ENCODE results near the gene COPZ2.

The COPZ2 gene

GRCh38 chr17:48010193-48010592, 27.4 kb downstream of the COPZ2 start:
- no peak overlapping the region for H3K4me3 ChIP-seq (ENCODE audit: low read depth, low read length)
- DNase-seq (ENCODE audit: low read depth): no peak
- TF ChIP-seq POLR2A (IDR thresholded peaks at IDR 0.05; ENCODE audit: extremely low read depth, insufficient read length) (no peak), CTCF (IDR thresholded peaks at IDR 0.05; ENCODE audit: low read depth, low read length) (no peak), MYC (IDR thresholded peaks at IDR 0.05; ENCODE audit: low read depth, low read length) (no peak), MAX (IDR thresholded peaks at IDR 0.05; ENCODE audit: low read depth, low read length) (no peak)

GRCh38 chr17:48006936-48007709, 30.5 kb downstream of the COPZ2 start:
- TF ChIP-seq MAX (IDR thresholded peaks at IDR 0.05; ENCODE audit: low read depth, low read length) (no peak), MYC (IDR thresholded peaks at IDR 0.05; ENCODE audit: low read depth, low read length) (no peak), CTCF (IDR thresholded peaks at IDR 0.05; ENCODE audit: low read depth, low read length) (no peak), POLR2A (IDR thresholded peaks at IDR 0.05; ENCODE audit: extremely low read depth, insufficient read length) (no peak)
- no peak for DNase-seq (ENCODE audit: low read depth)
- no peak overlapping the region for H3K4me3 ChIP-seq (ENCODE audit: low read depth, low read length)

DNA sequence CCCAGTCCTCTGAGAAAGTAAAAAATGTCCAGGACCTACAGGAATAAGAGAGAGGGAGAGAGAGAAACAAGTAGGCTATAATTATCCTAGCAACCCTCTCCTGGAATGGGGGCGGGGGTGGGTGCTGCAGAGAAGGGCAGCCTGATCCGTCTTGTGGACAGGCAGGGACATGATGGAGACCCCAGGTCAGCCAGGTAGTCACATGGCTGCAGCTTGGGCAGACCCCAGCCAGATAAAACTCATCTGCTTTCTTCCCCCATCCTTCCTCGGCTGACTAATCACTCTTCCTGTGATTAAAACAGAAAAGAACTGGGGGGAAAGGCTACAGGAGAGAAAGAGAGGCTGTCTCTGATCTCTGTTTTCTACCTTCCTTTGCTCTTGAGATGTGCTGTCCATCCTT, 32.6 kb downstream of the COPZ2 start:
- H3K4me3 ChIP-seq (ENCODE audit: low read depth, low read length): no peak overlapping the region
- no peak for DNase-seq (ENCODE audit: low read depth)
- TF ChIP-seq MYC (IDR thresholded peaks at IDR 0.05; ENCODE audit: low read depth, low read length) (no peak), POLR2A (IDR thresholded peaks at IDR 0.05; ENCODE audit: extremely low read depth, insufficient read length) (no peak), MAX (IDR thresholded peaks at IDR 0.05; ENCODE audit: low read depth, low read length) (no peak), CTCF (IDR thresholded peaks at IDR 0.05; ENCODE audit: low read depth, low read length) (no peak)

DNA sequence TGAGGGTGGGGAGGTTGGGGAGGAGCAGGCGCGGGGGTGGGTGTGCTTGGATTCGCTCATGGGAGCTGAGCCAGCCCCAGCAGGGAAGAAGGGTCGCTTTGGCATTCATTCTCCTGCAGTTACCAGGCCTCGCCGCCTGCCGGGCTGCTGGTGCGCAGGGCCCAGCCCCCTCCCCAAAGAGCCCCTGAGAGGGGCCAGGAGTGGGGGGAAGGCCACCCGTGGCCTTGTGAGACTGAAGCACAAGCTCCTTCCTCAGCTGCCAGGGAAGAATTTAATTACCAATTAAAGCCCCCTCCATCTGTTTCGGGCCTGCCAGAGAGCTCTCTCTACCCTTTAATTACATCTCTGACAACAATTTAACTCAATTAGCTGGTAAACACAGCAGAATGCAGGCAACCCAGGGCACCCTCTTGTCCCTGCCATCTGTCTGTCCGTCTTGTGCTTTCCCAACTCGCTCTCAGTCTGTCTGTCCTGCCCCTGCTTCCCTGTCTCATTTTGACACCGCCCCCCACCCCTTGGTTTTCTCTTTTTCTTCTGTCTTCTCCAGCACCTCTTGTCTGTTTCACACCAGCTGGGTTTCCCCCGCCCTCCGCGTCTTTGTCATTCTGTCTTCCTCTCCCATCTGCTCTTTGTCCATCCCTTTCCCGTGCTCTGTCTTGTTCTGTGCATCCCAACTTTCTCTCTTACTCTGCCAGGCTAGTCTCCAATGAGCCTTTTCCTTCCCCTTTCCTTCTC, 34.0 kb downstream of the COPZ2 start:
- DNase-seq (ENCODE audit: low read depth): no peak
- no peak for TF ChIP-seq MAX (IDR thresholded peaks at IDR 0.05; ENCODE audit: low read depth, low read length)
- no peak for TF ChIP-seq POLR2A (IDR thresholded peaks at IDR 0.05; ENCODE audit: extremely low read depth, insufficient read length)
- no peak for TF ChIP-seq MYC (IDR thresholded peaks at IDR 0.05; ENCODE audit: low read depth, low read length)
- TF ChIP-seq CTCF (IDR thresholded peaks at IDR 0.05; ENCODE audit: low read depth, low read length): no peak
- H3K4me3 ChIP-seq (ENCODE audit: low read depth, low read length): no peak overlapping the region

GRCh38 chr17:48002916-48003416, 34.6 kb downstream of the COPZ2 start:
- no peak overlapping the region for H3K4me3 ChIP-seq (ENCODE audit: low read depth, low read length)

More at GRCh38 chr17:48002916-48003416, 34.6 kb downstream of the COPZ2 start:
- no peak for DNase-seq (ENCODE audit: low read depth)
- no peak for TF ChIP-seq MAX (IDR thresholded peaks at IDR 0.05; ENCODE audit: low read depth, low read length)
- TF ChIP-seq MYC (IDR thresholded peaks at IDR 0.05; ENCODE audit: low read depth, low read length): no peak
- TF ChIP-seq POLR2A (IDR thresholded peaks at IDR 0.05; ENCODE audit: extremely low read depth, insufficient read length): no peak
- TF ChIP-seq CTCF (IDR thresholded peaks at IDR 0.05; ENCODE audit: low read depth, low read length): no peak
